A204.1 (cell line): Measurements from ENCODE around the gene ITGAV.

Experiments
- FAIRE-seq: peaks from 2 replicates; lab custom pipeline; 2012; peaks lifted over from hg19 to GRCh38; lab: Jason Lieb, UNC

ITGAV gene

GRCh38 chr2:186718122-186718521 lies 128.3 kb downstream of the ITGAV start:
- no peak for FAIRE-seq

GRCh38 chr2:186718903-186719302 lies 129.0 kb downstream of the ITGAV start:
- FAIRE-seq = no peak

- FAIRE-seq = no peak
Observed at GRCh38 chr2:186721956-186722355, 132.1 kb downstream of the ITGAV start.

- no peak for FAIRE-seq
Observed at GRCh38 chr2:186724736-186725135, 134.9 kb downstream of the ITGAV start.

GRCh38 chr2:186725783-186726182 lies 135.9 kb downstream of the ITGAV start:
- no peak for FAIRE-seq

- FAIRE-seq = no peak
Observed at GRCh38 chr2:186726938-186727337, 137.1 kb downstream of the ITGAV start.

GRCh38 chr2:186728631-186729030 lies 138.8 kb downstream of the ITGAV start:
- no peak for FAIRE-seq
